Urothelium cell line (cell line): ENCODE measurements around the gene RAB25.
A peak's percentile ranks its signal among the peaks of the same experiment; 100 is the strongest.
"Not testable (repeated sequence)": the region's sequence is repeated elsewhere in the genome, so short reads cannot be mapped to it uniquely, and the experiment has no call there.

Experiments used
- DNase-seq: peaks from one replicate; pipeline ENCODE4 v3.0.0; 2011; ENCODE audit warnings: low spot score, mixed read lengths
- FAIRE-seq: peaks from 2 replicates; lab custom pipeline; 2011; peaks lifted over from hg19 to GRCh38; lab: Jason Lieb, UNC

RAB25 gene

DNA sequence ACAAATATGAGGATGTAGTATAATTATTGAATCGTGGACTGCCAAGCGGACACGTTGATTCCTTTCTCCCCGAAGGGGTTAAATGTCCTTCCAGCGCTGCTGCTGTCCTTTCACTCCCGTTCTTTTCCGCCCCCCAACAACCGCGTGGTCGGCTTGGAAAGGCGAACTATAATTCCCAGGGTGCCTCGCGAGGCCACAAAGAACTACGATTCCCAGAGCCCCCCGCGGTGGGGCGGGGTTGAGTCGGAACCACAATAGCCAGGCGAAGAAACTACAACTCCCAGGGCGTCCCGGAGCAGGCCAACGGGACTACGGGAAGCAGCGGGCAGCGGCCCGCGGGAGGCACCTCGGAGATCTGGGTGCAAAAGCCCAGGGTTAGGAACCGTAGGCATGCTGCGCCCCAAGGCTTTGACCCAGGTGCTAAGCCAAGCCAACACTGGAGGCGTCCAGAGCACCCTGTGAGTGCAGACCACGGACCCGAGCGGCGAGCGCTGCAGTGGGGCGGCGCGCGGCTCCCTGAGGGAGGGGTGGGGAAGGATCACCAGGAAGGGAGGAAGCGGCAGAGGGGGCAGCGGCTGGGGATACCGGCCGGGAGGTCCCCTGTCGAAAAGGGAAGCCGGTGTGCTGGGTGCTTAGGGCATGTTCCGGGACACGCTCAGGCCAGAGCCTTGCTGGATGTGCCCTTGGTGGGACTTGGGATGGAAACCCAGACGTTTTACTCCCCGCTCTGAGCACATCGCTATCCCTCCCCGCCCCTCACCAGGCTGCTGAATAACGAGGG lies 6.3 kb upstream of the RAB25 start, which contains the start of gene LAMTOR2:
Gene LAMTOR2, plus strand, starts transcription at position 283 of the 781 bp plus-strand sequence. Its CDS starts 108 bp downstream, at position 391.
- peak; percentile 96 for DNase-seq
- FAIRE-seq: no peak

DNA sequence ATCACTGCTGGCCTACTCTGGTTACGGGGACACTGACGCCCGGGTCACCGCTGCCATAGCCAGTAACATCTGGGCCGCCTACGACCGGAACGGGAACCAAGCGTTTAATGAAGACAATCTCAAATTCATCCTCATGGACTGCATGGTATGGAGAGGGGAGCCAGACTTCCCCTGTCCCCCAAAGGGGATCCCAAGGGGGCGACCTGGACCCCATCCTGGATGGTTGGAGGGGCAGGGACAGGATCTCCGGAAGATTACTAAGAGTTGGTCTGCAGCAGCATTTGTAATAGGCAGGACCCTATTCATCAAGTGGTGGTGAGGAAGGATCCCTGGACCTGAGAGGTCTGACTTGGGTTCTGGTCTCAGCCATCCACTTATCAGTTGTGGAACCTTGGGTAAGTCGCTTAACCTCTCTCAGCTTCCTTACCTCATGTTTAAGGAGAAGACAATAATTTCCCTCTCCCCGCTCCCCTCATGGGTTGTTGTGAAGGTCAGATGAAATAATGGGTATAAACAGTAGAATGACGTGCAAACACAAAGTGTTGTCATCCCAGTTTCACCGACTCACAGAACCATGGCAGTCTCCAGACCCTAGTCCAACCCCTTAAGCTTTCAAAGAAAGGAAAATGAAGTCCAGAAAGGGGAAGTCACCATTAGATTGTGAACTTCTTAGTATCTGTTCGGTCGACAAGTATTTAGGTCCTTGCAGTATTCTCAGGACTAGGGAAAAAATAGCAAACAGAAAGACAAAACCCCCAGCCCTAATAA lies 5.5 kb upstream of the RAB25 start:
- DNase-seq (no peak), FAIRE-seq (no peak)

DNA sequence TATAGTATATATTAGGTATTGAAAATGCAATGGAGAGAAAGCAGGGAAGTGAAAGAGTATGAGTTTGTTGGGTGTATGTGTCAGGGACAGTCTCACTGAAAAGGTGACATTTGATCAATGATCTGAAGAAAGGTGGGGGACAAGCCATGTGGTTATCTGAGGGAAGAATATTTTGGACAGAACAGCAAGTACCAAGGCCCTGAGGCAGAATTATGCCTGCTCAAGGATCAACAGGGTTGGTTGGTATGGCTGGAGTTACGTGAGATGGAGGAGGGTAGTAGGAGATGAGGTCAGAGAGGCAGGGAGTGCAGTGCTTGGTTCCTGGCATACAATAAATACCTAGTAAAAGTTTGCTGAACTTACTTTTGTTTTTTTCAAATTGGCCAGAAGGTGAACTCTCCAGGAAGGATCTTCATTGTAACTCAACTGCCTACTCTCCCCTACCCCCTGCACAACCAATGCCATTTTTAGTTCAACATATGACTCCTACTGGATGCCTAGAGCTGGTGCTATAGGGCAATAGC lies 4.6 kb upstream of the RAB25 start:
- FAIRE-seq: no peak
- DNase-seq: no peak

DNA sequence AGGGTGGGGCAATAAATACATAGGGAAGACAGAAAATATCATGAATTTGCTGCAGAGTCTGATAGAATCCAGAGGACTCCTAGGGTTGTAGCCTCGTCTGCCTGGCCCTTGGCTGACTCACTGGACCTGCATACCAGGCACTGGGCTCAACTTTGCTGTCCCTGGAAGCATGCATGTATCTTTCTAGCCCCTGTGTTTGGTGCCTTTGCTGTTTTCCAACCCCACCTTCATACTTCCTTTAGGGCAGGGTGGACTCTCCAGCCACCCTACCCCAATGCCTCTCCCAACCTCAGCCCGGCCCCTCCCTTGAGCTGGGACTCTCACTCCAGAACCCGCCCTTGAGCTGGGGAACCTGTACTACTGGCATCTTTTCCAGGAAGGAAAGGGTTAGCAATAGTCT lies 1.2 kb downstream of the RAB25 start:
- no peak for FAIRE-seq
- no peak for DNase-seq

DNA sequence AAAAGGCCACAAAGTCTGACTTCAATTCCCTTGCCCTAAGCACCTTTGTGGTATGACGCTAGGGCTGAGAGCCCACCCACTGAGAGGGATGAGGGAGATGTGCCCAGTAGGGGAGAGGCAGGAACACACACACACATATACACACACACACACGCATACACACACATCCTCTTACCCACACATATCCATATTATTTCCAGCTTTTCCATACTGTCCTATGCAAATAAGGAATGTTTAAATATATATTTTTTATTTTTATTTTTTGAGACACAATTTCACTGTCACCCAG lies 3.0 kb downstream of the RAB25 start:
- DNase-seq: no peak
- no peak for FAIRE-seq

DNA sequence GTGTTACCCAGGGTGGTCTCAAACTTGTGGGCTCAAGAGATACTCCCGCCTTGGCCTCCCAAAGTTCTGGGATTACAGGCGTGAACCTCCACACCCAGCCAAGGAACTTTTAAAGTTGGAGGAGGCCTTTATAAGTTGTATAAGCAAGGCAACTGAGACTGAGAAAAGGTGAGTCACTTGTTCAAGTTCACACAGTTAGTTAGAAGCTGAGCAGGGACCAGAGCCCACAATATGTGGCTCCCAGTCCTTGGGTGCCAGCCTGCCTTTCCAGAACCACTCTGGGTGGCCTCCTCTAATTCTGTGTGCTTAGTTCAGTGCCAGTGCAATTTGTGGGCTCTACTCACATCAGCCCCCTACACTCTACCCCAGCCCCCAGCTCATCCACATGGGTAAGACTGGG lies 3.7 kb downstream of the RAB25 start:
- no peak for FAIRE-seq
- DNase-seq: no peak

DNA sequence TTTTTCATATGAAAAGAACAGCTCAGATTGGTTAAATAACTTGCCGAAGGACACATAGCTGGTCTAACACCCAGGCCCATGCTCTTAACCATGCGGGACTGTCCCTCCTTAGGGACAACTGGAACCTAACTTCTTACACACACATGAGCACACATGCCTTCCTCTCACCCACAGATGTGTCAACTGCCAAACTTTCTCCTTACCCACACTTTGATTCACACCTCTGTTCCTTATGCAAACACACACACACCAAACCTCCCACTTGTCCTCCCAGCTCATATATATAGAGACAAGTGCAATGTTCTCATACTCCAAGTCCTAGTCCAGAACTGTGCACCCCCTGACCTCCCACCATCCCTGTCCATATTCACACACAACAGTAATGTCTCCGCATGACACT lies 4.3 kb downstream of the RAB25 start:
- FAIRE-seq (no peak), DNase-seq (no peak)

DNA sequence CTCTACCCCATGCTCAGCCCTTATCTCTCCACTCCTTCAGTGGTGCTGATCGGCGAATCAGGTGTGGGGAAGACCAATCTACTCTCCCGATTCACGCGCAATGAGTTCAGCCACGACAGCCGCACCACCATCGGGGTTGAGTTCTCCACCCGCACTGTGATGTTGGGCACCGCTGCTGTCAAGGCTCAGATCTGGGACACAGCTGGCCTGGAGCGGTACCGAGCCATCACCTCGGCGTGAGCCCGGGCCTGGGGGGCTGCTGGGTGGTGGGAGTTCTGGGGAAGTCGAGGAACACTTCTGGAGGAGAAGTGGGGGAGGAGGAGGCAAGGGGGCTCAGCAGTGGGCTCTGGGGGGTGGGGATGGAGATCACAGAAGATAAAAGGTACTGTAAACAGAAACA lies 4.9 kb downstream of the RAB25 start:
- DNase-seq: no peak
- no peak for FAIRE-seq

DNA sequence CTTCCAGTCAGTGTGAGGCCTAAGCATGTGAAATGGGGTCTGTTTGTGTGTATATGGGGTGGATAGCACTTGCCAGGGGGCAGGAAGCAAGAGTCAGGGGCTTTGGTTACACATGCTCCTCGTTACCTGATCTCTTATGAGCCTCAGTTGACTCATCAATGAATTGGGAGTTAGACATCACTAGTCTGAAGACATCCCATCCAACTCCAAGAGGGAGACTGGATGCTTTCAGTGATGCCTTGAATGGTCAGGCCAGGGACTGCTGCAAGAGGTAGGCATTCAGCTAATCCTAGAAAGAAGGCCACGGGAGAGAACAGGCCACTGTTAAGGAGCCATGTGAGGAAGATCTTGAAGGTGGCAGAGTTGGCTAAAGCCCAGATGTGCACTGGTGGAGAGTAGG lies 6.3 kb downstream of the RAB25 start:
- DNase-seq: no peak
- FAIRE-seq: no peak

DNA sequence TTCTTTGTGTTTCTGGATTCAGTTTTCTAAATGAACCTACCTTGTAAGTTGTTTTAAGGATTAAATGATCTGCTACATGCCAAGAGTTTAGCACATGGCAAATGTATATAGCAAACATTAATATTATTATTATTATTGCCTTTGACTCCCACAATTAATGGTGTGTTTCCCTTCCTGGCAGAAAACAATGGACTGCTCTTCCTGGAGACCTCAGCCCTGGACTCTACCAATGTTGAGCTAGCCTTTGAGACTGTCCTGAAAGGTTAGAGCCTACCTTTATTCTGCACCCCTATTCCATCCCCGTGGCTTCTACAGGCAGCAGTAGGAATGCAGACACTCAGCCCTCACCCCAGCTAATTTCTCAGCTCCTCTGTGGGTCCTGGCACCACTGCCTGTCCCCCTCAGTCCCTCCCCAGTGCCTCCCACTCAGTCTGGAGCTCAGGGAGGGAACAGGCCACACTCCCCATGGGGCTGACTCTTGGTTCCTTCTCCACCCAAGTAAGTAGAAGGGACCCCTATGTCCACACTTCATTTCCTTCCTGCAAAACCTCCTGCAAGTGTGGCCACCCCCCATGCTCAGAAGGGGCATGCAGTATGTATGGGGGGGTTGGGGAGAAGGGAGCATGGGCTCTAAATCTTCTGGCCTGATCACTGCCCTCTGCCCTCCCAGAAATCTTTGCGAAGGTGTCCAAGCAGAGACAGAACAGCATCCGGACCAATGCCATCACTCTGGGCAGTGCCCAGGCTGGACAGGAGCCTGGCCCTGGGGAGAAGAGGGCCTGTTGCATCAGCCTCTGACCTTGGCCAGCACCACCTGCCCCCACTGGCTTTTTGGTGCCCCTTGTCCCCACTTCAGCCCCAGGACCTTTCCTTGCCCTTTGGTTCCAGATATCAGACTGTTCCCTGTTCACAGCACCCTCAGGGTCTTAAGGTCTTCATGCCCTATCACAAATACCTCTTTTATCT lies 8.8 kb downstream of the RAB25 start:
- no peak for FAIRE-seq
- DNase-seq: no peak

DNA sequence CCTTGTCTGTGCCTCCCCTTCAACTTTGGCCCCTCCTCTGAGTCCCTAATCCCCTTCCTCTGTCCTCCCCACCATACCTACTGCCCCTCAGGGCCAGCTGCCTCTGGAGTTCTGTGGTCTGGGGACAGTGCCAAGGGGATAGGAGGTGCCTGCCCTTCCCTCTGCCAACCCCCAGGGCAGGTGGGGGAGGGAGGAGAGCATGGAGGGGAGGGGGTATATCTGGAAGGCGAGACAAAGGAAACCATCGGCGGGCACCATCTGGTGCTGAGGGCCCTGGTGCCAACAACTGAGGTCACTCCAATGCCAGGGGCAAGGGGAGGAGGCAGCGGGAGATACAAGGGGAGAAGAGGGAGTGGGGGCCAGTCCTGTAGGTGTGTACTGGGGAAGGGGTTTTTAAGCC lies 9.6 kb downstream of the RAB25 start:
- DNase-seq: no peak
- FAIRE-seq: no peak

DNA sequence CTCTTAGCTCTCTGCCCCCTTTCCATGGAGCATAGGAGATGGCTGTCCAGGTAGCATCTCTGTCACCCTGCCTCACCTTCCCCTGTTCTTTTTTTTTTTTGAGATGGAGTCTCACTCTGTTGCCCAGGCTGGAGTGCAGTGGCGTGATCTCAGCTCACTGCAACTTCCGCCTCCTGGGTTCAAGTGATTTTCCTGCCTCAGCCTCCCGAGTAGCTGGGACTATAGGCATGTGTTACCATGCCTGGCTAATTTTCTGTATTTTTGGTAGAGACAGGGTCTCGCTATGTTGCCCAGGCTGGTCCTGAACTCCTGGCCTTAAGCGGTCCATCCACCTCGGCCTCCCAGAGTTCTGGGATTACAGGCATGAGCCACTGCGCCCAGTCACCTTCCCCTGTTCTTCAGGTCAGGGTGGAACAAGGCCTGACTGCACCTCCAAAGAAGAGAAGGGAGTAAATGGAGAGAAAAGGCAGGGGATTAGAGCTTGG lies 10.4 kb downstream of the RAB25 start:
- not testable (repeated sequence) for DNase-seq

DNA sequence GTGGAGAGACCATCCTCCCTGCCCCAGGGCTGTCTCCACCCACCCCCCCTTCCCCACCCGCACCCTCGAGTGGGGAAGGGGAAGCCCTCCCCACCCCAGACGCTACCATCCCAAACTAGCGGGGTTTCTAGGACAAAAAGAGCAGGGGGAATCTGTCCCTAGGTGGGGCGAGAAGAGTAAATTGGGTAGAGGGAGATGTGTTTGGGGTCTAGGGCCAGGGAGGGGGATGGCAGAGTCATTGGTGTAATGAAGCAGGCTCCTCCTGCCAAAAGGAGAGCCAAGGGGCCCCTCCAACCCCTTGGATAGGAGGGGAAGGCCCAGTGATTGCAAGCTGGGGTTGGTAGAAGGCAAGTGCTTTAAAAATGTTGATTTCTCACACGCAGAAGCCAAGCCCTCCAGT lies 11.3 kb downstream of the RAB25 start:
- DNase-seq: no peak
- FAIRE-seq: no peak

More for the DNA sequence above, 10.4 kb downstream of the RAB25 start:
- FAIRE-seq: not testable (repeated sequence)

DNA sequence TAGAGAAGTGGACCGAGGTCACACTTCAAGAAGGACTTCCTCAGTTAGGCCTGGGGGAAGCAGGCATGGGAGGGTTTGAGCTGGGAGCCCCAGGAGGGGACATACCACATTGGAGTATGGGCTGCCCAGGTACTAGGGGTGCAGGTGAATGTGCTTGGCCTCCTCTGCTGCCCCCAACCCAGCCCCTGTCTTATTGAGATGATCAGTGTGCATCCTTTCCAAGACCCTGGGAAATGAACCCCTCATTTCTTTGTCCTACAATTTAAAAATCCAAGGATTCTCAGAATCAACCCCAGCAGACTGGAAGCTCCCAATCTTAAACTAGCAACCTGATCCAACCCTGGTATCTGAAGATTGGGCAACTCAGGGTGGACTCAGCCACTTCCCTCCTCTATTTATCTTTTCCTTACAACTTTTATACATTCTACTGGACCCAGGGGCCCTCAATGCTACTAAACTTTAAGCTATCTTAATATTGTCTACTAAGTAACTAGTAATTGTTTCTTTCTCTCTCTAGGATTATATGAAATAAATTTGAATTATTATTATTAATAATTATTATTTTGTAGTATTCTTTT lies 12.2 kb downstream of the RAB25 start:
- no peak for FAIRE-seq
- no peak for DNase-seq

DNA sequence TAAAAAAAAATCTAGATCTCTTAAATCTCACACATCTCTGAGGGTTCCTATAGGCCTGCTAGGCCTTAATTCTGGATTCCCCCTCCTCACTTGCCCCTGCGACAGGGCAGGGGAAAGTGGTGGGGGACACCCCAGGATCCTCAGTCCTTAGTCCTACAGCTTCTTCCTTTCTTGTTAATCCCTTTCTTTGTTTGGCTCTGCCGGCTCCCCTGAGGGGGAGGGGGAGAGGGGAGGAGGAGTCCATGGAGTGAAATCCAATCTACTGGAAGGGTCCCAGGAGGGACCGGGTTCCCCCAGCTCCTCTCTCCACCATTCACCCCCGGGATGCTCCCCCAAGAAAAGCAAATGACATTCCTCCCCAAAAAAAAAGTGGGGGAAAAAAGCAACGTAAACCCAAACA lies 12.8 kb downstream of the RAB25 start:
- DNase-seq: no peak
- no peak for FAIRE-seq

DNA sequence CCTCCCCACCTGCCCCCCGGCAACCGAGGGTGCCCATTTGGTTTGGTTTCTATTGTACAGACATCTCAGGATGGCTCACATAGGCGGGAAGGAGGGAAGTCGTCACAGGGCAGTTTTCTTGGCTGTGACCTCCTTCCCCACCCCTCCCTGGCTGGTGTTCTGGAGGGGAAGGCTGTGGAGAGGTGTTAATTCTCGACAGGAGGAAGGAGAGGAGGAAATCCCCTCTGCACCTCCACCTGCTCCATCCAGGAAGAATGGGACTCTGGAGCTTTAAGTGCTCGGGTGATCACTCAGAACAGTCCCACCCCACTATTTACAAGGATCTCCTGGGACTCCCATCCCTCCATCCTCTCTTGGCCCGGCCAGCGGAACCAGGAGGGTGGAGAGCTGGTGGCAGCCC lies 13.7 kb downstream of the RAB25 start:
- DNase-seq (no peak), FAIRE-seq (no peak)

DNA sequence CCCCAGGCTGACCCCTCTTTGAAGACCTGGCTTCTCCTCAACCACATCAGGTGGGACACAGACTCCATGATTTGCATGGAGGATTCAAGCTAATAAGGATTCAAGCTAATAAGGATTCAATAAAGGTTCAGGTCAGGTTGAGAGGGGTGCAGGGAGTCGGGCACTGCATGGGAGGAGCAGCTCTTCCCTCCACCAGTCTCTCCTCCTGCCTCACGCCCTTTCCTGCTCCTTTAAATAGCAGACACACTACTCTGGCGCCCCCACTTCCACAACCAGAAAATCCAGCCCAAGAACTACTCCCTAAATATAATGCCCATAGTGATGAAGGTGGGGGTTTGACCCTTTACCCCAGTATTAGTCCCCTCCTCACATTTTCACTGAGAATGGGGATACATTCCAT lies 14.2 kb downstream of the RAB25 start:
- FAIRE-seq (no peak), DNase-seq (no peak)

DNA sequence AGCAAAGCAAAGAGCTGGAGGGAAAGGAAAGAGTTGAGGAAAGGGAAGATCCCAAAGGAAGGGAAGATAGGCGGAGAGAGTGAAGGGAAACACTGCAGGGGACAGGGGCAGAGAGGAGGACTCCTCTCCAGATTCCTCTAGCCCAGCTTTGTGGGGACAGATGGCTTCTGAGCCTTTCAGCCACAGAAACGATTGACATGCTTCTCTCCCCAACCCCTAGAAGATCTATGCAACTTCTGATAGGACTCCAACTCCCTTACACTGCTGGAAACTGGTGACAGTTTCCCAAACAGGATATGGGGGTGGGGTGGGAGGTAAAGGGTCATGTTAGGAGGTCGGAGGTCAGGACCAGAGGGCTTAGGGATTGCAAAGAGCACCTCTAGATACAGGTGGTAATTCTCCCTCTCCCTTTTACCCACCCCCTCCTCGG lies 14.8 kb downstream of the RAB25 start:
- no peak for FAIRE-seq
- no peak for DNase-seq

DNA sequence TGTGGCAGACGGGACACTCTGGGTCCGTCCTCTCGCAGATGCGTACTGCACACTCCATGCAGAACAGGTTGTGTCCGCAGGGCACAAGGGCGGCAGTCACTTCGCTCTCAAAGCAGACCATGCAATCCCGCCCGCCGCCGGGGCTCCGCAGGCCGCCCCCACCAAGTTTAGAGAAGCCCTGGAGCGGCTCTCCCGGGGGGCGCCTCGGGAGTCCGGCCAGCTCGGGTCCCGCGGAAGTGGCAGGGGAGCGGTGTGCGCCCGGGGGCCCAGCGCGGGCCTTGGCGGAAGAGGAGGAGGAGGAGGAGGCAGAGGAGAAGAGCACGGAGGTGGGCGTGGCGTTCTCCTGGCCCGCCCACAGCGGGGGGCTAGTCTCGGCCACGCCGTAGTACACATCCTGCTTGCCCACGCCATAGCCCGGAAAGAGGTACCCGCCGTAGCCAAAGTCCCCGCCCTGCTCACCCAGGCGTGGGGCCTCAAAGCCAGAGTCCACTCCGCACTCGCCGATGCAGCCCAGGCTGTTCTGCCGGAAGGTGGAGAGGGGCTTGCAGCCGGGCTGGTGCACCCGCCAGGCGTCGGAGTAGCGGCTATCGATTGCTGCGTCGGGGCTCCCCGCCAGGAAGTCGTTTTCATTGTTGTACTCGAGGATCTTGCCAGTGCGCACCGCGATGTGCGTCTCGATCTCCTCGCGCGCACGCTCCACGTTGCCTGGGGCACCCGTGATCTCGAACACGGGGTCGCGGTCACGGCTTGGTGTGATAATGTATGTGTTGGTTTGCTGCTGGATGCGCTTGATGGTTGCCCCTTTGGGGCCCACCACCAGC lies 15.9 kb downstream of the RAB25 start:
- no peak for FAIRE-seq

DNA sequence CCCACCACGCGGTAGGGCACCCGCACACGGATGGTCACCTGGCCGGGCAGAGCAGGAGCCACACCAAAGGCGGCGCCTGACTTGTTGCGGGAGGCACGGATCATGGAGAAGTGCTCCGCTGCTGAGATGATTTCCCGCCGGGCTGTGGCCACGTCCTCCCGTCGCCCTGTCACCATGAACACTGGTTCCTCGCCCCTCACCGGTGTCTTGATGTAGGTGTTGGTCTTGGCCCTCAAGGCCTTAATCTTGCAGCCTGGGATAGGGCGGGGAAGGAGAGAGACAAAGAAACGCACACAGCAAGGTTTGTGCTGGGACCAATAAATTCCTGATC lies 16.4 kb downstream of the RAB25 start:
- FAIRE-seq: no peak
- DNase-seq: no peak

More for the DNA sequence above, 15.9 kb downstream of the RAB25 start:
- no peak for DNase-seq
